H1 (cell line): ENCODE measurements around the gene ACOX1. TPM values are rescaled to one million over a fixed set of nuclear protein-coding genes. Genes with fewer than 3 reads are reported as not detected.

Experiments
- CREB1 ChIP-seq: IDR thresholded peaks from 2 replicates; pipeline ENCODE4 v1.6.1; 2012; ENCODE audit warnings: inconsistent platforms
- KDM4A ChIP-seq: IDR thresholded peaks from one replicate; pipeline ENCODE4 v1.7.1; 2012; ENCODE audit warnings: low read depth, mild to moderate bottlenecking, moderate library complexity, low read length, inconsistent platforms; ENCODE audit not compliant: severe bottlenecking
- POLR2A ChIP-seq, 2 experiments: IDR thresholded peaks; 1 replicate in 1 of 2; 2 replicates in 1 of 2; pipeline ENCODE4 v1.6.1; 2011; ENCODE audit warnings: low read depth in 2 of 2, low read length in 2 of 2, mild to moderate bottlenecking in 2 of 2; ENCODE audit errors: control extremely low read depth in 1 of 2
- TCF12 ChIP-seq: IDR thresholded peaks from 2 replicates; pipeline ENCODE4 v1.6.1; 2011; ENCODE audit warnings: low read depth, mild to moderate bottlenecking, low read length
- polyA plus RNA-seq, 7 experiments: library from polyadenylated mRNA; depleted of rRNA in 3 of 7; stranded (reverse) in 5 of 7; unstranded in 2 of 7; fragments of >200 nt in 5 of 7; fragments of 200-250 nt in 2 of 7; gene quantifications; 1 replicate in 5 of 7; 2 replicates in 1 of 7; 4 replicates in 1 of 7; pipeline versions ENCODE4 v1.2.1 to v1.2.3, GENCODE V29; 2011 to 2013; ENCODE audit warnings: missing spikeins in 2 of 7, mixed read lengths in 2 of 7
- total RNA-seq: library from RNA; stranded (reverse); fragmentation: NEBNext Ultra II Directional; extraction: Animal tissue kit (Norgen Biotek cat#: 25700); gene quantifications from 2 replicates; pipeline ENCODE4 v1.2.1, GENCODE V29; 2021

Gene ACOX1
- total and polyA plus RNA-seq, 2 of the 8 experiments (the other 6 are each of a cell fraction or from before 2014, with no cell fraction given): 10.5 to 30.4 TPM

- TF ChIP-seq KDM4A: no peak
- no peak for TF ChIP-seq TCF12
- TF ChIP-seq POLR2A (IDR thresholded peaks at IDR 0.05; ENCODE audit: control extremely low read depth in 1 of 2, low read depth in 2 of 2, low read length in 2 of 2): peak in 1 of 2 experiments; percentile 71; a peak in 1 of 3 replicates
- peak; percentile 32 for TF ChIP-seq CREB1
Measured at GRCh38 chr17:75904749-75905521, 74.0 kb downstream of the ACOX1 start, which contains the start of gene MRPL38 (continued).
